ENCODE measurements around the gene RFNG. TPM values are rescaled to one million over a fixed set of nuclear protein-coding genes. Genes with fewer than 3 reads are reported as not detected.

The RFNG gene
- total and polyA plus RNA-seq, 10 of the 15 experiments (the other 5 are each of a cell fraction or from before 2014, with no cell fraction given), result 0.10 to 19.6 (median 6.2) TPM

DNA sequence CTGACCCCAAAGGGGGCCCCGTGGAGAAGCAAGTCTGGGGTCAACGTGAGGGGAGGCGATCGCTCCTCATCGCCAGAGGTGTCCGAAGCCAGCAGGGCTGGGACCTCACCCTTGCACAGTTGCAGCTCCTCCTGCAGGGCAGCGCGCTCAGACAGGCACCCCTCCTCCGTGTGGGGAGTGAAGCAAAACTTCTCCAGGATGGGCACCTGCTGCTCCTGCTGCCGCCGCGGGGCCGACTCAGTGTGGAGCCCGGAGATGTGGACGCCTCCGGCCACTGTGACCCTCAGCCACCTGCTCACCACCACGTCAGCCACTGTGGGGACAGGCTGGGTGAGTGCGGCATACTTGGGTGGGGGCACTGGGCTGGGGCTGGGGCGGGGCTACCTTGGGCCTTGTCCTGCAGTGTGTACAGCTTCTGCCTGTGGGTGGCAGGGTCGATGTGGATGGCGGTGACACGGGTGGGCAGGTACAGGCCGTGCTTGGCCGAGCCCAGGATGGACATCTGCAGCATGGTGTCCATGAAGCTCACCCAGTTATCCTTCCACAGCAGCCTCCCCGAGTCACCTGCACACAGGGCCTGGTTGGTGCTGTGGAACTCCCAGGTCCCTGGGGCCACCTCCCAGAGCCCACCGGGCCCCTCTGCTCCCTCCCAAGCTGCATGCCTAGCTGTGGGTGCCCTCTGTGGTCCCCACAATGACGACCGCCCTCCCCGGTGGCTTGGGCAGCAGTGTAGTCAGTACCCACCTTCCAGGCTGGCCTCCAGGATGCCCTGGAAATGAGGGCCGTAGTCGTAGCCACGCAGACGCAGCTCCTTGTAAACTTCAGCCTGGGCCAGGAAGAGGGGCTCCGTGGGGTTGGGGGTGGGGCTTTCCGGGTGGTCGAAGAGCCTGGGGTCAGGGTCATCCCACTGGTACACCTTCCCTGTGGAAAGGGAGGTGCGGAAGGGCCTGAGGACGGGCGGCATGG is 35.6 kb upstream of the RFNG start:
- CTCF ChIA-PET, result no interaction called here
- FAIRE-seq, result no peak
- H3K27me3 ChIP-seq (replicated peaks in 1 of 2; ENCODE audit: control insufficient read depth in 2 of 2, insufficient read depth in 2 of 2, low read length in 1 of 2), result no peaks in the 10 kb centered on the region

DNA sequence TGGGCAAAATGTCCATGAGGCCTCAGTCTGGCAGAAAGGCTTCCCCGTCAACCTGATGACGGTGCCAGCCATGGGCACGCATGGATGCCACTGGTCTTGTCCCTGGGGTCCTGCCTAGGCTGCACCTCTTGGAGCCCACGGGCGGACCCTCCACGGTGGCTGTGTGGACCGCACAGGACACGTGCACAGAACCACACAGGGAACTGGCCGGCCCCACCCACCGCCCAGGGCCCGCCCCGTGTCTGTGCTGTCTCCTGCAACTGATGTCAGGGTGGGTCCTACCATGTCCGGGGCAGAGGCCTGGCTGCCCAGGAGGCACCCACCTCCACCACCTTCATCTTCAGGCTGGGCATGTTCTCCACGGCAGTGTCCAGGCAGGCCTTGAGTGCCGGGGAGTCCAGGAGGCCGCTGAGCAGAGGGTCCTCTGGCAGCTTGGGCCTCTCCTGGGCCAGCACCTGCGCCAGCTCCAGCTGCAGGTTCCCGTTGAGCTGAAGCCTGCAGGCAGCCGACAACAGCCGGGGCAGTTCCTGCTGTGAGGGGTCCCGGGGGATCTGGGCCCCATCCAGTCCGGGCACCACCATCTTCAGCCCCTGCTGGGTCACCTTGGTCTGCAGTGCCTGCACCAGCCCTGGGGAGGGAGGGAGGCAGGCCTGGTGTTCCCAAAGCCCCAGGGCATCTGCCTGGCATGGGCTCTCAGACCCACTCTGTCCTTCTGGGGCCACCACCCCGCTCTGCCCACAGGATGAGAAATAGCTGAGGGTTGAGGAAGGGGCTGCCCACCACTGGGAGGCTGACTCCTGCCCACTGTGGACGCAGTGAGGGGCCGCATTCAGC is 34.5 kb upstream of the RFNG start:
- Histone ChIP-seq H2AFZ (ENCODE audit: control insufficient read depth, low read depth, low read length) (no peak overlapping the region), H3K79me2 (ENCODE audit: control insufficient read depth, insufficient read depth, low read length) (no peaks in the 10 kb centered on the region), H3K27ac (ENCODE audit: control insufficient read depth, insufficient read depth) (no peak overlapping the region), H3K9ac (ENCODE audit: control insufficient read depth, insufficient read depth, low read length) (no peak overlapping the region), H3K4me1 (ENCODE audit: control insufficient read depth, insufficient read depth, low read length) (no peaks in the 10 kb centered on the region), H3K4me2 (ENCODE audit: control insufficient read depth, insufficient read depth) (no peak overlapping the region), H3K27me3 (replicated peaks in 1 of 2; ENCODE audit: control insufficient read depth in 2 of 2, insufficient read depth in 2 of 2, low read length in 1 of 2) (no peaks in the 10 kb centered on the region), H3K4me3 (no peak overlapping the region), H3K36me3 (ENCODE audit: control insufficient read depth in 2 of 2, insufficient read depth in 2 of 2, low read length in 1 of 2) (peaks cover 17 to 87% of the 10 kb centered on the region in 2 experiments), H4K20me1 (ENCODE audit: control insufficient read depth, insufficient read depth) (no peaks in the 10 kb centered on the region), H3K9me3 (replicated peaks; ENCODE audit: control insufficient read depth, insufficient read depth, low read length) (no peaks in the 10 kb centered on the region)
- no TSS peak for BruUV-seq (replicated peaks)
- ATAC-seq (no peak), FAIRE-seq (no peak), DNase-seq (ENCODE audit: low read depth, low spot score) (no peak)
- RAD21 ChIA-PET (ENCODE audit: unreplicated experiment), result no interaction called here
- intact Hi-C loops (cut with micrococcal nuclease; ENCODE audit: unreplicated experiment), result no loop called here
- TF ChIP-seq ZNF384 (IDR thresholded peaks at IDR 0.05; ENCODE audit: borderline replicate concordance, low read depth, low read length), result no peak
- peak; percentile 50 for TF ChIP-seq POLR2A (IDR thresholded peaks at IDR 0.05; ENCODE audit: low read depth, low read length)
- POLR2A ChIA-PET, result no interaction called here
- SMC1A ChIA-PET (ENCODE audit: uncharacterized antibody, unreplicated experiment), result no interaction called here
- WGBS (ENCODE audit: insufficient coverage, insufficient replicate concordance, low lambda C conversion rate, missing lambda C conversion rate), result 95% methylated on average over 21 of the region's 25 CpGs
- in situ Hi-C loops (cut with MboI), result no loop called here
- CTCF ChIA-PET, result no interaction called here

More for the DNA sequence above, 35.6 kb upstream of the RFNG start:
- WGBS (ENCODE audit: insufficient coverage, insufficient replicate concordance, low lambda C conversion rate, missing lambda C conversion rate), result 92% methylated on average over 31 of the region's 39 CpGs
- H3K4me1 ChIP-seq (ENCODE audit: control insufficient read depth, insufficient read depth, low read length), result no peaks in the 10 kb centered on the region
- H3K4me3 ChIP-seq, result no peak overlapping the region
- in situ Hi-C loops (cut with MboI) (no loop called here), intact Hi-C loops (cut with micrococcal nuclease; ENCODE audit: unreplicated experiment) (no loop called here)
- H3K9me3 ChIP-seq (replicated peaks; ENCODE audit: control insufficient read depth, insufficient read depth, low read length), result no peaks in the 10 kb centered on the region
- POLR2A ChIA-PET, result no interaction called here
- H3K9ac ChIP-seq (ENCODE audit: control insufficient read depth, insufficient read depth, low read length), result no peak overlapping the region
- TF ChIP-seq POLR2A (IDR thresholded peaks at IDR 0.05; ENCODE audit: low read depth, low read length), result peak; percentile 30; the same call in 1 of the 2 replicates
- TF ChIP-seq ZZZ3 (IDR thresholded peaks at IDR 0.05; ENCODE audit: control insufficient read depth, insufficient read length, low read depth), result no peak
- TF ChIP-seq SIX5 (IDR thresholded peaks at IDR 0.05; ENCODE audit: low read depth, low read length, severe bottlenecking), result no peak
- no peak for TF ChIP-seq NR2F1 (conservative IDR thresholded peaks at IDR 0.05)
- SMC1A ChIA-PET (ENCODE audit: uncharacterized antibody, unreplicated experiment), result no interaction called here
- H4K20me1 ChIP-seq (ENCODE audit: control insufficient read depth, insufficient read depth), result no peaks in the 10 kb centered on the region
- H3K36me3 ChIP-seq (ENCODE audit: control insufficient read depth in 2 of 2, insufficient read depth in 2 of 2, low read length in 1 of 2), result peaks cover 17 to 88% of the 10 kb centered on the region in 2 experiments
- H3K79me2 ChIP-seq (ENCODE audit: control insufficient read depth, insufficient read depth, low read length), result no peaks in the 10 kb centered on the region
- no TSS peak for BruUV-seq (replicated peaks)
- no peak for ATAC-seq
- no peak overlapping the region for H2AFZ ChIP-seq (ENCODE audit: control insufficient read depth, low read depth, low read length)
- DNase-seq (ENCODE audit: low read depth, low spot score), result no peak
- H3K27ac ChIP-seq (ENCODE audit: control insufficient read depth, insufficient read depth), result no peak overlapping the region
- no peak overlapping the region for H3K4me2 ChIP-seq (ENCODE audit: control insufficient read depth, insufficient read depth)
- RAD21 ChIA-PET (ENCODE audit: unreplicated experiment), result no interaction called here
